ENCODE measurements around the gene CABLES2. TPM values are rescaled to one million over a fixed set of nuclear protein-coding genes. Genes with fewer than 3 reads are reported as not detected.
A peak's percentile ranks its signal among the peaks of the same experiment; 100 is the strongest.

The CABLES2 gene
- total RNA-seq, 2 donors from 2014 or later: 20.6 to 25.3 TPM

- ATAC-seq (no peak), DNase-seq (no peak)
- intact Hi-C loops (cut with DNase I): no loop called here
Measured at GRCh38 chr20:62409086-62409853, 2.2 kb upstream of the CABLES2 start.

GRCh38 chr20:62408640-62409039 is 1.6 kb upstream of the CABLES2 start:
- ATAC-seq (no peak), DNase-seq (no peak)
- intact Hi-C loops (cut with DNase I): no loop called here

- intact Hi-C loops (cut with DNase I): no loop called here
- DNase-seq (no peak), ATAC-seq (no peak)
Measured at GRCh38 chr20:62408055-62408454, 970 bp upstream of the CABLES2 start.

- ATAC-seq (no peak), DNase-seq (no peak)
- intact Hi-C loops (cut with DNase I): no loop called here
Measured at GRCh38 chr20:62406635-62407176, 379 bp downstream of the CABLES2 start.

GRCh38 chr20:62405981-62406513 is 1.0 kb downstream of the CABLES2 start:
- ATAC-seq (peak; percentile 23 to 48), DNase-seq (peak; percentile 56)
- intact Hi-C loops (cut with DNase I): no loop called here

- peak; percentile 73 for DNase-seq
- peak; percentile 31 to 47 for ATAC-seq
- intact Hi-C loops (cut with DNase I): no loop called here
Measured at GRCh38 chr20:62405108-62405980, 1.7 kb downstream of the CABLES2 start.

GRCh38 chr20:62404761-62405107 is 2.4 kb downstream of the CABLES2 start:
- DNase-seq: no peak
- intact Hi-C loops (cut with DNase I): no loop called here
- ATAC-seq: no peak

GRCh38 chr20:62404112-62404665 is 2.9 kb downstream of the CABLES2 start:
- ATAC-seq (no peak), DNase-seq (no peak)
- intact Hi-C loops (cut with DNase I): no loop called here

GRCh38 chr20:62403331-62403730 is 3.8 kb downstream of the CABLES2 start:
- DNase-seq (no peak), ATAC-seq (no peak)
- intact Hi-C loops (cut with DNase I): no loop called here

GRCh38 chr20:62402456-62403150 is 4.5 kb downstream of the CABLES2 start:
- ATAC-seq (no peak), DNase-seq (no peak)
- intact Hi-C loops (cut with DNase I): no loop called here

GRCh38 chr20:62401331-62401779 is 5.7 kb downstream of the CABLES2 start:
- intact Hi-C loops (cut with DNase I): no loop called here
- ATAC-seq: no peak
- no peak for DNase-seq

GRCh38 chr20:62400541-62400940 is 6.5 kb downstream of the CABLES2 start:
- ATAC-seq: no peak
- DNase-seq: no peak
- intact Hi-C loops (cut with DNase I): no loop called here

- DNase-seq (no peak), ATAC-seq (no peak)
- intact Hi-C loops (cut with DNase I): no loop called here
Measured at GRCh38 chr20:62400021-62400420, 7.1 kb downstream of the CABLES2 start.

GRCh38 chr20:62398120-62398821 is 8.8 kb downstream of the CABLES2 start:
- intact Hi-C loops (cut with DNase I): no loop called here
- DNase-seq (no peak), ATAC-seq (no peak)

GRCh38 chr20:62396367-62397239 is 10.5 kb downstream of the CABLES2 start:
- ATAC-seq (no peak), DNase-seq (no peak)
- intact Hi-C loops (cut with DNase I): no loop called here

- DNase-seq (no peak), ATAC-seq (no peak)
- intact Hi-C loops (cut with DNase I): no loop called here
Measured at GRCh38 chr20:62395311-62396242, 11.5 kb downstream of the CABLES2 start.

Measured in left cardiac atrium (tissue), 4 donors.